HEK293 (cell line): ENCODE measurements around the gene ZDHHC1.
A peak's percentile ranks its signal among the peaks of the same experiment; 100 is the strongest.
"Not testable (repeated sequence)": the region's sequence is repeated elsewhere in the genome, so short reads cannot be mapped to it uniquely, and the experiment has no call there.

ENCODE experiments used
- CTCF ChIA-PET: fragments of 350-600 bp; formaldehyde crosslinking; extraction: SDS; loops from one replicate; lab custom pipeline; 2021; ENCODE audit warnings: antibody characterized with exemption; lab: Yijun Ruan, JAX
- POLR2A ChIA-PET: fragments of 300-600 bp; formaldehyde crosslinking; extraction: SDS; loops from one replicate; lab custom pipeline; 2020; ENCODE audit warnings: antibody characterized with exemption, inconsistent platforms; lab: Yijun Ruan, JAX
- H3K27ac ChIP-seq: fragments of 200-500 bp; sonication (Bioruptor generic); 2 replicates; pipeline ENCODE4 v1.5.1; 2014; ENCODE audit warnings: low read depth, low read length, control low read depth, inconsistent platforms; ENCODE audit errors: extremely low read depth
- H3K36me3 ChIP-seq, 2 experiments: fragments of 200-500 bp in 1 of 2; sonication (Bioruptor generic) in 1 of 2; 1 replicate in 1 of 2; 2 replicates in 1 of 2; pipeline ENCODE4 v1.5.1; 2014 to 2017; ENCODE audit warnings: inconsistent platforms in 2 of 2, low read length in 2 of 2; ENCODE audit not compliant: control insufficient read depth in 2 of 2, insufficient read depth in 1 of 2
- H3K4me1 ChIP-seq: fragments of 200-500 bp; sonication (Bioruptor generic); 2 replicates; pipeline ENCODE4 v1.5.1; 2014; ENCODE audit warnings: mild to moderate bottlenecking, low read length, inconsistent platforms; ENCODE audit not compliant: control insufficient read depth, insufficient read depth
- H3K4me3 ChIP-seq: 2 replicates; pipeline ENCODE4 v1.5.1; 2011; ENCODE audit warnings: low read depth, mild to moderate bottlenecking, control low read depth, low read length, moderate library complexity
- H3K9me3 ChIP-seq: fragments of 200-500 bp; sonication (Bioruptor generic); 2 replicates; pipeline ENCODE4 v1.5.1; 2014; ENCODE audit warnings: low read depth, low read length, inconsistent platforms; ENCODE audit not compliant: control insufficient read depth, insufficient read depth
- ZIC2 ChIP-seq: fragments of 450-650 bp; formaldehyde crosslinking; IDR thresholded peaks from 2 replicates; pipeline ENCODE4 v1.5.1; 2016; ENCODE audit warnings: missing biosample characterization, missing genetic modification characterization
- ZNF121 ChIP-seq: fragments of 450-650 bp; formaldehyde crosslinking; IDR thresholded peaks from 2 replicates; pipeline ENCODE4 v1.5.1; 2016; ENCODE audit warnings: missing biosample characterization, missing genetic modification characterization
- ZNF335 ChIP-seq: fragments of 450-650 bp; formaldehyde crosslinking; conservative IDR thresholded peaks from 2 replicates; pipeline ENCODE4 v1.5.1; 2016; ENCODE audit warnings: missing biosample characterization, missing genetic modification characterization
- ZNF529 ChIP-seq: fragments of 450-650 bp; formaldehyde crosslinking; IDR thresholded peaks from 2 replicates; pipeline ENCODE4 v1.5.1; 2017; ENCODE audit warnings: missing genetic modification characterization, missing biosample characterization; ENCODE audit not compliant: insufficient replicate concordance
- ZNF621 ChIP-seq: fragments of 450-650 bp; formaldehyde crosslinking; IDR thresholded peaks from 2 replicates; pipeline ENCODE4 v1.5.1; 2017; ENCODE audit warnings: missing biosample characterization, missing genetic modification characterization
- TF ChIP-seq, protein P1 (sequence below): fragments of 450-650 bp; formaldehyde crosslinking; IDR thresholded peaks from 2 replicates; pipeline ENCODE4 v1.5.1; 2017; ENCODE audit warnings: missing biosample characterization, missing genetic modification characterization
- TF ChIP-seq, protein P2 (sequence below): fragments of 450-650 bp; formaldehyde crosslinking; IDR thresholded peaks from 2 replicates; pipeline ENCODE4 v1.5.1; 2016; ENCODE audit warnings: missing biosample characterization, missing genetic modification characterization
- TF ChIP-seq, protein P3 (sequence below): fragments of 450-650 bp; formaldehyde crosslinking; IDR thresholded peaks from 2 replicates; pipeline ENCODE4 v1.5.1; 2016; ENCODE audit warnings: missing biosample characterization, missing genetic modification characterization
- TF ChIP-seq, protein P4 (sequence below): fragments of 450-650 bp; formaldehyde crosslinking; IDR thresholded peaks from 2 replicates; pipeline ENCODE4 v1.5.1; 2016; ENCODE audit warnings: missing biosample characterization, missing genetic modification characterization
- TF ChIP-seq, protein P5 (sequence below): fragments of 450-650 bp; formaldehyde crosslinking; conservative IDR thresholded peaks from 2 replicates; pipeline ENCODE4 v1.5.1; 2016; ENCODE audit warnings: low read depth, missing biosample characterization, missing genetic modification characterization
- TF ChIP-seq, protein P6 (sequence below): fragments of 450-650 bp; formaldehyde crosslinking; IDR thresholded peaks from 2 replicates; pipeline ENCODE4 v1.5.1; 2017; ENCODE audit warnings: missing biosample characterization, missing genetic modification characterization

ZDHHC1 gene

DNA sequence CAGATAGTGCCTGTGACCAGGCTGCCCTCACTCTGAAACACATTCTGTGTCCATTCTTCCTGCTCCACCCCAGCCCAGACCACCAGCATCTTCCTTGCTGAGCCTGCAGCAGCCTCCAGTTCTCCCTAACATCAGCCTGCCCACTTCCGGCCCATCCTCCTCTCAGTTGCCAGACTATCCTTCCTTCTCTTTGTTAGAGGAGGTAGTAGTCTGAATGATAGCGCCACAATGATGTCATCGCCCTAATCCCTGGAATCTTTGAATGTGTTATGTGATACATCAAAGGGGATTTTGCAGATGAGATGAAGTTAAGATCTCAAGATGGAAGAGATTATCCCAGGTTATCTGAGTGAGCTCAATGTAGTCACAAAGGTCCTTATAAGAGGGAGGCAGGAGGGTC, 3.2 kb upstream of the ZDHHC1 start (continued):
- TF ChIP-seq, protein P1, sequence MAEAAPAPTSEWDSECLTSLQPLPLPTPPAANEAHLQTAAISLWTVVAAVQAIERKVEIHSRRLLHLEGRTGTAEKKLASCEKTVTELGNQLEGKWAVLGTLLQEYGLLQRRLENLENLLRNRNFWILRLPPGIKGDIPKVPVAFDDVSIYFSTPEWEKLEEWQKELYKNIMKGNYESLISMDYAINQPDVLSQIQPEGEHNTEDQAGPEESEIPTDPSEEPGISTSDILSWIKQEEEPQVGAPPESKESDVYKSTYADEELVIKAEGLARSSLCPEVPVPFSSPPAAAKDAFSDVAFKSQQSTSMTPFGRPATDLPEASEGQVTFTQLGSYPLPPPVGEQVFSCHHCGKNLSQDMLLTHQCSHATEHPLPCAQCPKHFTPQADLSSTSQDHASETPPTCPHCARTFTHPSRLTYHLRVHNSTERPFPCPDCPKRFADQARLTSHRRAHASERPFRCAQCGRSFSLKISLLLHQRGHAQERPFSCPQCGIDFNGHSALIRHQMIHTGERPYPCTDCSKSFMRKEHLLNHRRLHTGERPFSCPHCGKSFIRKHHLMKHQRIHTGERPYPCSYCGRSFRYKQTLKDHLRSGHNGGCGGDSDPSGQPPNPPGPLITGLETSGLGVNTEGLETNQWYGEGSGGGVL (tag by site-specific recombination) = no peak
- TF ChIP-seq, protein P2, sequence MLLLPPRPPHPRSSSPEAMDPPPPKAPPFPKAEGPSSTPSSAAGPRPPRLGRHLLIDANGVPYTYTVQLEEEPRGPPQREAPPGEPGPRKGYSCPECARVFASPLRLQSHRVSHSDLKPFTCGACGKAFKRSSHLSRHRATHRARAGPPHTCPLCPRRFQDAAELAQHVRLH = 0 out of 2 replicates have a peak, but pooled peaks have one; percentile 30

DNA sequence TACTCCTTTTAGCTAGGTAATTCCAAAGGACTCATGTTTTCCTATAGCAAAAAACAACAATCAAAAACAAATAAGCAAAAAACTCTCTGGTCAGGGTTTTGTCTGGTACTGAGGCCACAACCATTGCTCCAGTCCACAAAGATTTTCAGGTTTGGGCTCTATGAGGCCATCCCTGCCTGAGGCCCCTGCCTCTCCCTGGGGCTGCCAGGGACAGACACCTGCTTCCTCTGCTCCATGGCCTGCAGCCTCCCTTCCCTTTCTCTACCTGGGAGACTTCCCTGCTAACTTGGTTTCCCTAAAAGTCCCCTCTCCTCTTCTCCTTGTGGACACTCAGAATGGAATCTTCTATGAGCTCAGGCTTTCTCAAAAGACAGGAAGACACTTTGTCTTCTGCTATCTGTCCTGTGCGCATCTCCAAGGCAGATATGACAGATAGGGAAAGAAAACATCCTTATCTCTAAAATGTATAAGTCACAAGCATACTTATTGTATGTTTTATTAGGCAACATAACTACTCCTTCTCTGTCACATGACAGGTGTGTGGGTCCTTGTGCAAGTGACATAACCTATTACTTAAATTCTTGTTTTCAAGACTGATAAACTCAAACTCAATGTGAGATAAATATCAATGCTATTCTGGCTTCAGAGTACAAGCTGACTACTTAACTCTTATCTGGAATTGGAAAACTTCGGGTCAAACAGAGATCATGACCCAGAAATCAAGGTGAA, 1.2 kb upstream of the ZDHHC1 start:
- Histone ChIP-seq H3K36me3 (no peaks in the 10 kb centered on the region), H3K4me3 (no peak overlapping the region), H3K4me1 (peaks cover 3% of the 10 kb centered on the region; the same call in 1 of the 2 replicates), H3K27ac (no peak overlapping the region), H3K9me3 (no peaks in the 10 kb centered on the region)
- POLR2A ChIA-PET = interaction anchor here (1.1 kb wide), 1 partner anchor 32 kb away, joined by 3 read pairs; no protein-coding TSS in a partner anchor
- TF ChIP-seq, protein P3, sequence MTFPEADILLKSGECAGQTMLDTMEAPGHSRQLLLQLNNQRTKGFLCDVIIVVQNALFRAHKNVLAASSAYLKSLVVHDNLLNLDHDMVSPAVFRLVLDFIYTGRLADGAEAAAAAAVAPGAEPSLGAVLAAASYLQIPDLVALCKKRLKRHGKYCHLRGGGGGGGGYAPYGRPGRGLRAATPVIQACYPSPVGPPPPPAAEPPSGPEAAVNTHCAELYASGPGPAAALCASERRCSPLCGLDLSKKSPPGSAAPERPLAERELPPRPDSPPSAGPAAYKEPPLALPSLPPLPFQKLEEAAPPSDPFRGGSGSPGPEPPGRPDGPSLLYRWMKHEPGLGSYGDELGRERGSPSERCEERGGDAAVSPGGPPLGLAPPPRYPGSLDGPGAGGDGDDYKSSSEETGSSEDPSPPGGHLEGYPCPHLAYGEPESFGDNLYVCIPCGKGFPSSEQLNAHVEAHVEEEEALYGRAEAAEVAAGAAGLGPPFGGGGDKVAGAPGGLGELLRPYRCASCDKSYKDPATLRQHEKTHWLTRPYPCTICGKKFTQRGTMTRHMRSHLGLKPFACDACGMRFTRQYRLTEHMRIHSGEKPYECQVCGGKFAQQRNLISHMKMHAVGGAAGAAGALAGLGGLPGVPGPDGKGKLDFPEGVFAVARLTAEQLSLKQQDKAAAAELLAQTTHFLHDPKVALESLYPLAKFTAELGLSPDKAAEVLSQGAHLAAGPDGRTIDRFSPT (tag by site-specific recombination) = no peak
- TF ChIP-seq ZNF335 (tag by site-specific recombination) (peak; percentile 42), ZNF529 (tag by site-specific recombination) (no peak), ZNF621 (tag by site-specific recombination) (no peak)
- TF ChIP-seq, protein P4, sequence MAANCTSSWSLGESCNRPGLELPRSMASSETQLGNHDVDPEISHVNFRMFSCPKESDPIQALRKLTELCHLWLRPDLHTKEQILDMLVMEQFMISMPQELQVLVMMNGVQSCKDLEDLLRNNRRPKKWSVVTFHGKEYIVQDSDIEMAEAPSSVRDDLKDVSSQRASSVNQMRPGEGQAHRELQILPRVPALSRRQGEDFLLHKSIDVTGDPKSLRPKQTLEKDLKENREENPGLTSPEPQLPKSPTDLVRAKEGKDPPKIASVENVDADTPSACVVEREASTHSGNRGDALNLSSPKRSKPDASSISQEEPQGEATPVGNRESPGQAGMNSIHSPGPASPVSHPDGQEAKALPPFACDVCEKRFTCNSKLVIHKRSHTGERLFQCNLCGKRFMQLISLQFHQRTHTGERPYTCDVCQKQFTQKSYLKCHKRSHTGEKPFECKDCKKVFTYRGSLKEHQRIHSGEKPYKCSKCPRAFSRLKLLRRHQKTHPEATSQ (tag by site-specific recombination) = no peak
- CTCF ChIA-PET = interaction anchor here (0.5 to 2.0 kb wide), 20 partner anchors 8 to 682 kb away, joined by 3 to 21 read pairs (median 3); partner anchors contain the start of gene HSD11B2

DNA sequence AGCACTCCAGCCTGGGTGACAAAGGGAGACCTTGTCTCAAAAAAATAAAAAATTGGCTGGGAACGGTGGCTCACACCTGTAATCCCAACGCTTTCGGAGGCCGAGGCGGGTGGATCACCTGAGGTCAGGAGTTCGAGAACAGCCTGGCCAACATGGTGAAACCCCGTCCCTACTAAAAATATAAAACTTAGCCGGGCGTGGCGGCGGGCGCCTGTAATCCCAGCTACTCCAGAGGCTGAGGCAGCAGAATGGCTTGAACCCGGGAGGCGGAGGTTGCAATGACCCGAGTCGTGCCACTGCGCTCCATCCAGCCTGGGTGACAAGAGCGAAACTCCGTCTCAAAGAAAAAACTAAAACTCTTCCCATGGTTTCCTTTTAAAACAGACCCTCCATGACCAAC, 856 bp downstream of the ZDHHC1 start:
- H3K4me1 ChIP-seq, H3K9me3 ChIP-seq, H3K36me3 ChIP-seq, POLR2A ChIA-PET: not testable (repeated sequence)
- peak overlapping the region; percentile 88; the same call in 1 of the 2 replicates for H3K27ac ChIP-seq
- CTCF ChIA-PET = interaction anchor here (3.8 kb wide), 1 partner anchor 12 kb away, joined by 19 read pairs; no protein-coding TSS in a partner anchor
- peak overlapping the region; percentile 66 for H3K4me3 ChIP-seq

DNA sequence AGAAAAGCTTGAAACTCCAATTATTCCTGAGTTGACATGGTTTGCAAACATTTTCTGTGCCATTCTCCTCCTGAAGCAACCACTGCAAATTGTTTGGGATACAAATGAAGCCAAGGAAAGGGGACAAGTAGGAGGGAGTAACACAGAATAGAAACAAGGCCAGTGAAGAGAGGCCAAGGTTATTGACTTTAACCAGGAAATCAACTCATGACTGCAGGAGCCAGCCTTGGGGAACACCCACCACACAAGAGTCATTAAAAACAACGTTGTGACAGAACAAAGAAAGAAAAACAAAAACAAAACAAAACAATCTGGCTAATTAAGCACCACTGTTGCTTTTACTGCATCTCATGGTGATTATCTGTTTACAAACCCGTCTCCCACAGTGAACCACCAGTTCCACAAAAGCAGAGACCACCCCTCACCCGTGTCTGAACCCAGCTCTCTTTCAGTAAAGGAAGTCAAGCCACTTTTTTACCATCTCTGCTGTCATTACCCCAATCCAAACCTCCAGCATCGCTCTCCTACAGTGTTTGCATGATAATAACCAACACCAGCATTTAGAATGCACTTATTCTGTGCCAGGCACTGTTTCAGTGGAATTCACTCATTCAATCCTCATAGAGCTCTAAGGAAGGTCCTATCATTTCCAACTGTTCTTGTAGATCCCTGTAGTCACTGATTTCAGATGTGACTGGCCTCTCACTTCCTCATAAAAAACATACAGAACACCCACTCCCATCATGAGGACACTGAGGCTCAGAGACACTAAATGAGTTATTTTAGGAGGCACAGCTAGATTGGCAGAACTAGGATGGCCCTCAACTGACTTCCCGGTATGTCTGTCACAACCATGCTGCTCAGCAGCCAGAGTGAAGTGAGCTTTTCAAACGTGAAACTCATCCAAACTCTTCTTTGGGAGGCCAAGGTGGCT, 2.0 kb downstream of the ZDHHC1 start:
- Histone ChIP-seq H3K4me1 (peaks cover 3% of the 10 kb centered on the region; the same call in 1 of the 2 replicates), H3K4me3 (no peak overlapping the region), H3K27ac (no peak overlapping the region), H3K9me3 (no peaks in the 10 kb centered on the region), H3K36me3 (no peaks in the 10 kb centered on the region)
- ChIA-PET POLR2A (interaction anchor here (0.6 to 0.7 kb wide), 3 partner anchors 132 to 265 kb away, joined by 3 to 5 read pairs (median 4); no protein-coding TSS in a partner anchor), CTCF (interaction anchor here (0.5 to 3.8 kb wide), 8 partner anchors 10 to 225 kb away, joined by 3 to 19 read pairs (median 4); no protein-coding TSS in a partner anchor)
- TF ChIP-seq ZIC2 (tag by site-specific recombination) = peak; percentile 65
- TF ChIP-seq, protein P5, sequence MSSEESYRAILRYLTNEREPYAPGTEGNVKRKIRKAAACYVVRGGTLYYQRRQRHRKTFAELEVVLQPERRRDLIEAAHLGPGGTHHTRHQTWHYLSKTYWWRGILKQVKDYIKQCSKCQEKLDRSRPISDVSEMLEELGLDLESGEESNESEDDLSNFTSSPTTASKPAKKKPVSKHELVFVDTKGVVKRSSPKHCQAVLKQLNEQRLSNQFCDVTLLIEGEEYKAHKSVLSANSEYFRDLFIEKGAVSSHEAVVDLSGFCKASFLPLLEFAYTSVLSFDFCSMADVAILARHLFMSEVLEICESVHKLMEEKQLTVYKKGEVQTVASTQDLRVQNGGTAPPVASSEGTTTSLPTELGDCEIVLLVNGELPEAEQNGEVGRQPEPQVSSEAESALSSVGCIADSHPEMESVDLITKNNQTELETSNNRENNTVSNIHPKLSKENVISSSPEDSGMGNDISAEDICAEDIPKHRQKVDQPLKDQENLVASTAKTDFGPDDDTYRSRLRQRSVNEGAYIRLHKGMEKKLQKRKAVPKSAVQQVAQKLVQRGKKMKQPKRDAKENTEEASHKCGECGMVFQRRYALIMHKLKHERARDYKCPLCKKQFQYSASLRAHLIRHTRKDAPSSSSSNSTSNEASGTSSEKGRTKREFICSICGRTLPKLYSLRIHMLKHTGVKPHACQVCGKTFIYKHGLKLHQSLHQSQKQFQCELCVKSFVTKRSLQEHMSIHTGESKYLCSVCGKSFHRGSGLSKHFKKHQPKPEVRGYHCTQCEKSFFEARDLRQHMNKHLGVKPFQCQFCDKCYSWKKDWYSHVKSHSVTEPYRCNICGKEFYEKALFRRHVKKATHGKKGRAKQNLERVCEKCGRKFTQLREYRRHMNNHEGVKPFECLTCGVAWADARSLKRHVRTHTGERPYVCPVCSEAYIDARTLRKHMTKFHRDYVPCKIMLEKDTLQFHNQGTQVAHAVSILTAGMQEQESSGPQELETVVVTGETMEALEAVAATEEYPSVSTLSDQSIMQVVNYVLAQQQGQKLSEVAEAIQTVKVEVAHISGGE (tag by site-specific recombination) = no peak
- TF ChIP-seq, protein P6, sequence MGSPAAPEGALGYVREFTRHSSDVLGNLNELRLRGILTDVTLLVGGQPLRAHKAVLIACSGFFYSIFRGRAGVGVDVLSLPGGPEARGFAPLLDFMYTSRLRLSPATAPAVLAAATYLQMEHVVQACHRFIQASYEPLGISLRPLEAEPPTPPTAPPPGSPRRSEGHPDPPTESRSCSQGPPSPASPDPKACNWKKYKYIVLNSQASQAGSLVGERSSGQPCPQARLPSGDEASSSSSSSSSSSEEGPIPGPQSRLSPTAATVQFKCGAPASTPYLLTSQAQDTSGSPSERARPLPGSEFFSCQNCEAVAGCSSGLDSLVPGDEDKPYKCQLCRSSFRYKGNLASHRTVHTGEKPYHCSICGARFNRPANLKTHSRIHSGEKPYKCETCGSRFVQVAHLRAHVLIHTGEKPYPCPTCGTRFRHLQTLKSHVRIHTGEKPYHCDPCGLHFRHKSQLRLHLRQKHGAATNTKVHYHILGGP = peak; percentile 52; the same call in 1 of the 2 replicates
- 0 out of 2 replicates have a peak, but pooled peaks have one; percentile 0 for TF ChIP-seq ZNF121 (tag by site-specific recombination)
